Measurements from ENCODE around the gene CDK5RAP1. TPM values are rescaled to one million over a fixed set of nuclear protein-coding genes. Genes with fewer than 3 reads are reported as not detected.

CDK5RAP1 gene
- total RNA-seq, 1 donor from 2014 or later: 28.3 TPM

- TF ChIP-seq, protein P1, sequence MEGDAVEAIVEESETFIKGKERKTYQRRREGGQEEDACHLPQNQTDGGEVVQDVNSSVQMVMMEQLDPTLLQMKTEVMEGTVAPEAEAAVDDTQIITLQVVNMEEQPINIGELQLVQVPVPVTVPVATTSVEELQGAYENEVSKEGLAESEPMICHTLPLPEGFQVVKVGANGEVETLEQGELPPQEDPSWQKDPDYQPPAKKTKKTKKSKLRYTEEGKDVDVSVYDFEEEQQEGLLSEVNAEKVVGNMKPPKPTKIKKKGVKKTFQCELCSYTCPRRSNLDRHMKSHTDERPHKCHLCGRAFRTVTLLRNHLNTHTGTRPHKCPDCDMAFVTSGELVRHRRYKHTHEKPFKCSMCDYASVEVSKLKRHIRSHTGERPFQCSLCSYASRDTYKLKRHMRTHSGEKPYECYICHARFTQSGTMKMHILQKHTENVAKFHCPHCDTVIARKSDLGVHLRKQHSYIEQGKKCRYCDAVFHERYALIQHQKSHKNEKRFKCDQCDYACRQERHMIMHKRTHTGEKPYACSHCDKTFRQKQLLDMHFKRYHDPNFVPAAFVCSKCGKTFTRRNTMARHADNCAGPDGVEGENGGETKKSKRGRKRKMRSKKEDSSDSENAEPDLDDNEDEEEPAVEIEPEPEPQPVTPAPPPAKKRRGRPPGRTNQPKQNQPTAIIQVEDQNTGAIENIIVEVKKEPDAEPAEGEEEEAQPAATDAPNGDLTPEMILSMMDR (IDR thresholded peaks at IDR 0.05): no peak
- Mint-ChIP-seq H3K27me3 (ENCODE audit: low read depth) (no peaks in the 10 kb centered on the region), H3K36me3 (ENCODE audit: low read depth) (peaks cover 7% of the 10 kb centered on the region), H3K9me3 (ENCODE audit: low read depth) (no peaks in the 10 kb centered on the region), H3K27ac (ENCODE audit: unreplicated experiment) (no peak overlapping the region), H3K4me1 (ENCODE audit: low read depth) (no peaks in the 10 kb centered on the region), H3K4me3 (ENCODE audit: unreplicated experiment) (no peak overlapping the region)
- DNase-seq (ENCODE audit: low spot score): no peak
Measured at GRCh38 chr20:33345342-33345741, 56.0 kb downstream of the CDK5RAP1 start.

- no peaks in the 10 kb centered on the region for H3K9me3 Mint-ChIP-seq (ENCODE audit: low read depth)
- H3K27ac Mint-ChIP-seq (ENCODE audit: unreplicated experiment): no peak overlapping the region
- H3K4me3 Mint-ChIP-seq (ENCODE audit: unreplicated experiment): no peak overlapping the region
- H3K27me3 Mint-ChIP-seq (ENCODE audit: low read depth): no peaks in the 10 kb centered on the region
- TF ChIP-seq, protein P1 (IDR thresholded peaks at IDR 0.05): no peak
- no peak for DNase-seq (ENCODE audit: low spot score)
- no peaks in the 10 kb centered on the region for H3K36me3 Mint-ChIP-seq (ENCODE audit: low read depth)
- no peaks in the 10 kb centered on the region for H3K4me1 Mint-ChIP-seq (ENCODE audit: low read depth)
Measured at GRCh38 chr20:33343521-33343920, 57.8 kb downstream of the CDK5RAP1 start.

- no peak for DNase-seq (ENCODE audit: low spot score)
- TF ChIP-seq, protein P1 (IDR thresholded peaks at IDR 0.05): no peak
- Mint-ChIP-seq H3K27ac (ENCODE audit: unreplicated experiment) (no peak overlapping the region), H3K9me3 (ENCODE audit: low read depth) (no peaks in the 10 kb centered on the region), H3K36me3 (ENCODE audit: low read depth) (no peaks in the 10 kb centered on the region), H3K4me1 (ENCODE audit: low read depth) (no peaks in the 10 kb centered on the region), H3K27me3 (ENCODE audit: low read depth) (peaks cover 2% of the 10 kb centered on the region), H3K4me3 (ENCODE audit: unreplicated experiment) (no peak overlapping the region)
Measured at GRCh38 chr20:33339515-33340058, 61.7 kb downstream of the CDK5RAP1 start.

DNA sequence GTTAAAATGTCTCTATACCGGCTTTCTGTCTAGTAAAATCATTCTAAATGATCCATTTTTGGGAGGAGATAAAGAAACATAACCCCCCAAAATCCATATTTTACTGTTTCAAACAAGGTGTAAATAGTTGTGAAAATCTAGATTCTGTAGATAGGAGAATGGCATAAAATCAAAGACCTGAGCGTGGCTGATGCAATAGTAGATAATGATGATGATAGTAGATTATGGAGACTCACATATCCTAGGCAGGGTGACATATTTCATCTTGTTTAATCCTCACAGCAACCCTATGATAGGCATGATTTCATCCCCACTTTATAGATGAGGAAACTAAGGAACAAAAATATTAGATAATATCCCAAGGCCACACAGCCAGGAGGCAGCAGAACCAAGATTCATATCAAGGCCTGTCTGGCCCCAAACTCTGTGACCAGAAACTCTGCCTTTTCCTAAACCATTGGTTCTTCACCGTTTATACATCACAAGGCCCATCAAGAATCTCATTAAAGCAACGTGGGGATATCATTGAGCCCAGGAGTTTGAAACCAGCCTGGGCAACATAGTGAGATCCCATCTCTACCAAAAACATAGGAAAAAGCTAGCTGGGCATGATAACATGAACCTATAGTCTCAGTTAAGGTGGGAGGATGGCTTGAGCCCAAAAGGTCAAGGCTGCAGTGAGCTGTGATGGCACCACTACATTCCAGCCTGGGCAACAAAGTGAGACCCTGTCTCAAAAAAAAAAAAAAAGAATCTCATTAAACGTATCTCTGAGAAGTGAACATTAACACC lies 62.7 kb downstream of the CDK5RAP1 start:
- Mint-ChIP-seq H3K27me3 (ENCODE audit: low read depth) (peaks cover 2% of the 10 kb centered on the region), H3K4me1 (ENCODE audit: low read depth) (no peaks in the 10 kb centered on the region), H3K27ac (ENCODE audit: unreplicated experiment) (no peak overlapping the region), H3K9me3 (ENCODE audit: low read depth) (no peaks in the 10 kb centered on the region), H3K36me3 (ENCODE audit: low read depth) (no peaks in the 10 kb centered on the region), H3K4me3 (ENCODE audit: unreplicated experiment) (no peak overlapping the region)
- no peak for DNase-seq (ENCODE audit: low spot score)
- TF ChIP-seq, protein P1 (IDR thresholded peaks at IDR 0.05): no peak

- TF ChIP-seq, protein P1 (IDR thresholded peaks at IDR 0.05): no peak
- Mint-ChIP-seq H3K27ac (ENCODE audit: unreplicated experiment) (no peak overlapping the region), H3K27me3 (ENCODE audit: low read depth) (peaks cover 5% of the 10 kb centered on the region), H3K9me3 (ENCODE audit: low read depth) (no peaks in the 10 kb centered on the region), H3K36me3 (ENCODE audit: low read depth) (no peaks in the 10 kb centered on the region), H3K4me1 (ENCODE audit: low read depth) (no peaks in the 10 kb centered on the region), H3K4me3 (ENCODE audit: unreplicated experiment) (no peak overlapping the region)
- no peak for DNase-seq (ENCODE audit: low spot score)
Measured at GRCh38 chr20:33337531-33338165, 63.7 kb downstream of the CDK5RAP1 start.

All from chondrocyte (in vitro differentiated cells).